Measurements from ENCODE around the gene LRBA. TPM values are rescaled to one million over a fixed set of nuclear protein-coding genes. Genes with fewer than 3 reads are reported as not detected.

LRBA gene
- total and polyA plus RNA-seq, 9 of the 15 experiments (the other 6 are each of a cell fraction or from before 2014, with no cell fraction given): 24.2 to 88.7 (median 59.7) TPM

DNA sequence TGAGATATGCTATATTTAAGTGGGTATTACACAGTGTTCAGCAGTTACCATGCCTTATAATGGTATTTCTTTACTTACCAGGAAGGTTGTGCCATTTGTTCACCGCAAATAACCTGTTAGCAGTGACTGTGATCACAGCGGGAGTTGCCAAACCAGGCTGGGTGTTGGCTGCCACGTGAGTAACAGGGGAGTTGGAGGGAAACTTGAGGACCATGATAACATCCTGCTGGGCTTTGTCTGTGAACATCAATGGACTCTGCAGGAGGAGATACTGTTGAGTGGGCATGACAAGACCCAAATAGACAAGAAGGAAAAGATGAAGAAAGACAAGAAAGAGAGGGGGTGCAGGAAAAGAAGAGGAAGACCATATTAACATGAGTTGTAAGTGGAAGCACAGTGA is 694.0 kb downstream of the LRBA start (continued):
- TF ChIP-seq, protein P1, sequence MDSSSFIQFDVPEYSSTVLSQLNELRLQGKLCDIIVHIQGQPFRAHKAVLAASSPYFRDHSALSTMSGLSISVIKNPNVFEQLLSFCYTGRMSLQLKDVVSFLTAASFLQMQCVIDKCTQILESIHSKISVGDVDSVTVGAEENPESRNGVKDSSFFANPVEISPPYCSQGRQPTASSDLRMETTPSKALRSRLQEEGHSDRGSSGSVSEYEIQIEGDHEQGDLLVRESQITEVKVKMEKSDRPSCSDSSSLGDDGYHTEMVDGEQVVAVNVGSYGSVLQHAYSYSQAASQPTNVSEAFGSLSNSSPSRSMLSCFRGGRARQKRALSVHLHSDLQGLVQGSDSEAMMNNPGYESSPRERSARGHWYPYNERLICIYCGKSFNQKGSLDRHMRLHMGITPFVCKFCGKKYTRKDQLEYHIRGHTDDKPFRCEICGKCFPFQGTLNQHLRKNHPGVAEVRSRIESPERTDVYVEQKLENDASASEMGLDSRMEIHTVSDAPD (CRISPR knock-in tag; IDR thresholded peaks at IDR 0.05): peak; percentile 71
- TF ChIP-seq ZNF584 (CRISPR knock-in tag; IDR thresholded peaks at IDR 0.05; ENCODE audit: low read depth): peak; percentile 55; the same call in 1 of the 2 replicates
- TF ChIP-seq KAT8 (IDR thresholded peaks at IDR 0.05; ENCODE audit: low read depth): no peak
- TF ChIP-seq, protein P2, sequence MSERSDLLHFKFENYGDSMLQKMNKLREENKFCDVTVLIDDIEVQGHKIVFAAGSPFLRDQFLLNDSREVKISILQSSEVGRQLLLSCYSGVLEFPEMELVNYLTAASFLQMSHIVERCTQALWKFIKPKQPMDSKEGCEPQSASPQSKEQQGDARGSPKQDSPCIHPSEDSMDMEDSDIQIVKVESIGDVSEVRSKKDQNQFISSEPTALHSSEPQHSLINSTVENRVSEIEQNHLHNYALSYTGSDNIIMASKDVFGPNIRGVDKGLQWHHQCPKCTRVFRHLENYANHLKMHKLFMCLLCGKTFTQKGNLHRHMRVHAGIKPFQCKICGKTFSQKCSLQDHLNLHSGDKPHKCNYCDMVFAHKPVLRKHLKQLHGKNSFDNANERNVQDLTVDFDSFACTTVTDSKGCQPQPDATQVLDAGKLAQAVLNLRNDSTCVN (CRISPR knock-in tag; IDR thresholded peaks at IDR 0.05): peak; percentile 85; the same call in 1 of the 2 replicates
- no peak for TF ChIP-seq SMAD2 (IDR thresholded peaks at IDR 0.05; ENCODE audit: low read depth, low read length)
- TF ChIP-seq HDAC8 (tag; IDR thresholded peaks at IDR 0.05): 0 out of 2 replicates have a peak, but pooled peaks have one; percentile 72
- no peak for TF ChIP-seq ZZZ3 (IDR thresholded peaks at IDR 0.05)
- TF ChIP-seq BHLHE40 (IDR thresholded peaks at IDR 0.05; ENCODE audit: low read length): peak; percentile 84
- TF ChIP-seq ZNF79 (CRISPR knock-in tag; IDR thresholded peaks at IDR 0.05; ENCODE audit: low read depth): peak; percentile 77
- no peak for TF ChIP-seq CGGBP1 (CRISPR knock-in tag; IDR thresholded peaks at IDR 0.05)
- TF ChIP-seq HDAC6 (IDR thresholded peaks at IDR 0.05; ENCODE audit: low read depth, low read length): no peak
- peak; percentile 66; the same call in 1 of the 2 replicates for TF ChIP-seq TSHZ1 (CRISPR knock-in tag; IDR thresholded peaks at IDR 0.05)
- TF ChIP-seq BCL6 (CRISPR knock-in tag; IDR thresholded peaks at IDR 0.05): peak; percentile 54; the same call in 1 of the 2 replicates
- TF ChIP-seq TEAD2 (tag; IDR thresholded peaks at IDR 0.05): no peak
- peak; percentile 65; the same call in 1 of the 2 replicates for TF ChIP-seq NBN (IDR thresholded peaks at IDR 0.05; ENCODE audit: low read depth)
- peak in 1 of 2 experiments; percentile 54; a peak in 1 of 4 replicates for TF ChIP-seq HDAC1 (IDR thresholded peaks at IDR 0.05)
- TF ChIP-seq MEF2D (tag; conservative IDR thresholded peaks at IDR 0.05; ENCODE audit: low read depth): peak; percentile 61; the same call in 1 of the 2 replicates
- peak; percentile 65 for TF ChIP-seq ZBTB12 (CRISPR knock-in tag; IDR thresholded peaks at IDR 0.05)
- peak; percentile 88 for TF ChIP-seq RNF2 (IDR thresholded peaks at IDR 0.05)
- TF ChIP-seq HEY1 (CRISPR knock-in tag; IDR thresholded peaks at IDR 0.05; ENCODE audit: borderline replicate concordance): no peak
- TF ChIP-seq CREB3 (tag; conservative IDR thresholded peaks at IDR 0.05; ENCODE audit: low read depth): peak; percentile 87

Data from K562 (cell line).